T-helper 1 cell treated with Interleukin-12 subunit alpha and Interleukin-12 subunit beta and Interleukin-4 antibody, amounts not matched to agents 30 ng/mL and 1 ng/mL, for 36 hours (primary cell): Measurements from ENCODE around the gene ST6GALNAC3. TPM values are rescaled to one million over a fixed set of nuclear protein-coding genes. Genes with fewer than 3 reads are reported as not detected.

ENCODE experiments used
- intact Hi-C: fragments of 100-400 bp; cut with micrococcal nuclease; formaldehyde crosslinking; loops from one replicate; pipeline ENCODE4 v1.15.1; 2024
- total RNA-seq: library from RNA; stranded (reverse); gene quantifications from 2 replicates; pipeline ENCODE4 v1.2.3, GENCODE V29; 2022

The ST6GALNAC3 gene
- total RNA-seq, 1 donor from 2014 or later, result 0.12 TPM

- intact Hi-C loops, result no loop called here
These were observed 204.2 kb downstream of the ST6GALNAC3 start for GRCh38 chr1:76278711-76279100.

GRCh38 chr1:76279101-76279748, 204.7 kb downstream of the ST6GALNAC3 start:
- intact Hi-C loops, result no loop called here

GRCh38 chr1:76281306-76281705, 206.8 kb downstream of the ST6GALNAC3 start:
- intact Hi-C loops, result loop anchor here (10.0 kb wide), 1 partner anchor 1153 kb away; no protein-coding TSS in a partner anchor

GRCh38 chr1:76284842-76285241, 210.3 kb downstream of the ST6GALNAC3 start:
- intact Hi-C loops, result loop anchor here (1.0 to 10.0 kb wide), 3 partner anchors 9 to 1150 kb away; no protein-coding TSS in a partner anchor

GRCh38 chr1:76285578-76286135, 211.1 kb downstream of the ST6GALNAC3 start:
- intact Hi-C loops, result loop anchor here (1.0 to 10.0 kb wide), 3 partner anchors 9 to 1149 kb away; no protein-coding TSS in a partner anchor

- intact Hi-C loops, result loop anchor here (10.0 kb wide), 1 partner anchor 1147 kb away; no protein-coding TSS in a partner anchor
These were observed 213.4 kb downstream of the ST6GALNAC3 start for GRCh38 chr1:76287917-76288316.

- intact Hi-C loops, result loop anchor here (10.0 kb wide), 1 partner anchor 1146 kb away; no protein-coding TSS in a partner anchor
These were observed 214.4 kb downstream of the ST6GALNAC3 start for GRCh38 chr1:76288758-76289483.

- intact Hi-C loops, result loop anchor here (5.0 to 10.0 kb wide), 3 partner anchors 32 to 1145 kb away; partner anchors contain the start of gene PIGK
These were observed 215.1 kb downstream of the ST6GALNAC3 start for GRCh38 chr1:76289692-76290091.

- intact Hi-C loops, result loop anchor here (5.0 kb wide), 2 partner anchors 33 to 927 kb away; partner anchors contain the start of gene PIGK
These were observed 215.7 kb downstream of the ST6GALNAC3 start for GRCh38 chr1:76290271-76290670.

- intact Hi-C loops, result loop anchor here (5.0 kb wide), 2 partner anchors 34 to 926 kb away; partner anchors contain the start of gene PIGK
These were observed 216.6 kb downstream of the ST6GALNAC3 start for GRCh38 chr1:76291191-76291590.

- intact Hi-C loops, result loop anchor here (5.0 kb wide), 2 partner anchors 34 to 926 kb away; partner anchors contain the start of gene PIGK
These were observed 217.2 kb downstream of the ST6GALNAC3 start for GRCh38 chr1:76291737-76292136.

- intact Hi-C loops, result loop anchor here (5.0 kb wide), 2 partner anchors 35 to 925 kb away; partner anchors contain the start of gene PIGK
These were observed 218.1 kb downstream of the ST6GALNAC3 start for GRCh38 chr1:76292418-76293184.

- intact Hi-C loops, result loop anchor here (1.0 to 5.0 kb wide), 5 partner anchors 9 to 923 kb away; partner anchors contain the start of gene PIGK
These were observed 219.3 kb downstream of the ST6GALNAC3 start for GRCh38 chr1:76293831-76294230.

GRCh38 chr1:76294482-76295194, 220.1 kb downstream of the ST6GALNAC3 start:
- intact Hi-C loops, result loop anchor here (1.0 to 5.0 kb wide), 5 partner anchors 9 to 923 kb away; partner anchors contain the start of gene PIGK

GRCh38 chr1:76298399-76298798, 223.9 kb downstream of the ST6GALNAC3 start:
- intact Hi-C loops, result no loop called here

- intact Hi-C loops, result no loop called here
These were observed 224.5 kb downstream of the ST6GALNAC3 start for GRCh38 chr1:76299036-76299435.

- intact Hi-C loops, result no loop called here
These were observed 226.0 kb downstream of the ST6GALNAC3 start for GRCh38 chr1:76300556-76300955.

- intact Hi-C loops, result no loop called here
These were observed 228.3 kb downstream of the ST6GALNAC3 start for GRCh38 chr1:76302711-76303339.

GRCh38 chr1:76303340-76303717, 228.8 kb downstream of the ST6GALNAC3 start:
- intact Hi-C loops, result no loop called here

- intact Hi-C loops, result no loop called here
These were observed 238.8 kb downstream of the ST6GALNAC3 start for GRCh38 chr1:76313304-76313703.
